AG09319 (cell line): Measurements from ENCODE around the gene ANKMY2.

Source experiments
- DNase-seq: peaks from one replicate; pipeline ENCODE4 v3.0.0-alpha.2; 2010; ENCODE audit warnings: low read depth; ENCODE audit errors: extremely low read depth
- CTCF ChIP-seq: IDR thresholded peaks from 2 replicates; pipeline ENCODE4 v1.5.1; 2011; ENCODE audit warnings: low read depth, mild to moderate bottlenecking, inconsistent platforms, low read length, moderate library complexity

Gene ANKMY2

GRCh38 chr7:16571941-16572340 lies 73.6 kb downstream of the ANKMY2 start:
- no peak for DNase-seq
- no peak for TF ChIP-seq CTCF

DNA sequence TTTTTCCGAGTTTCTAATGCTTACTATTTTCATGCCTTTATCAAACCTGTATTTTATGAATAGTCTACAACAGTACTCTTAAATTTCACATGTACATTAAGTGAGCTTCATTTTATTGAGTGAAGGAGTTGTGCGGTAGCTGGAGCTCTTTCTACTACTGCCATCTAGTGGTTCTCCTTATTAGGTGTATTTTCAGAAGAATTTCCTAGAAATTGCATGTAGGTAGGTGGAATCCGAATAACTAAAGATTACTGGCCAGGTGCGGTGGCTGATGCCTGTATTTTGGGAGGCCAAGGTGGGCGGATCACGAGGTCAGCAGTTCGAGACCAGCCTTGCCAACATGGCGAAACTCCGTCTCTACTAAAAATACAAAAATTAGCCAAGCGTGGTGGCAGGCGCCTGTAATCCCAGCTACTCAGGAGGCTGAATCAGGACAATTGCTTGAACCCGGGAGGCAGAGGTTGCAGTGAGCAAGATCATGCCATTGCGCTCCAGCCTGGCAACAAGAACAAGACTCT lies 80.6 kb downstream of the ANKMY2 start:
- peak; percentile 64 for TF ChIP-seq CTCF
- peak; percentile 10 for DNase-seq

- no peak for DNase-seq
- no peak for TF ChIP-seq CTCF
Measured at GRCh38 chr7:16564023-16564380, 81.6 kb downstream of the ANKMY2 start.

- no peak for TF ChIP-seq CTCF
- DNase-seq = no peak
Measured at GRCh38 chr7:16563281-16564022, 82.1 kb downstream of the ANKMY2 start.

DNA sequence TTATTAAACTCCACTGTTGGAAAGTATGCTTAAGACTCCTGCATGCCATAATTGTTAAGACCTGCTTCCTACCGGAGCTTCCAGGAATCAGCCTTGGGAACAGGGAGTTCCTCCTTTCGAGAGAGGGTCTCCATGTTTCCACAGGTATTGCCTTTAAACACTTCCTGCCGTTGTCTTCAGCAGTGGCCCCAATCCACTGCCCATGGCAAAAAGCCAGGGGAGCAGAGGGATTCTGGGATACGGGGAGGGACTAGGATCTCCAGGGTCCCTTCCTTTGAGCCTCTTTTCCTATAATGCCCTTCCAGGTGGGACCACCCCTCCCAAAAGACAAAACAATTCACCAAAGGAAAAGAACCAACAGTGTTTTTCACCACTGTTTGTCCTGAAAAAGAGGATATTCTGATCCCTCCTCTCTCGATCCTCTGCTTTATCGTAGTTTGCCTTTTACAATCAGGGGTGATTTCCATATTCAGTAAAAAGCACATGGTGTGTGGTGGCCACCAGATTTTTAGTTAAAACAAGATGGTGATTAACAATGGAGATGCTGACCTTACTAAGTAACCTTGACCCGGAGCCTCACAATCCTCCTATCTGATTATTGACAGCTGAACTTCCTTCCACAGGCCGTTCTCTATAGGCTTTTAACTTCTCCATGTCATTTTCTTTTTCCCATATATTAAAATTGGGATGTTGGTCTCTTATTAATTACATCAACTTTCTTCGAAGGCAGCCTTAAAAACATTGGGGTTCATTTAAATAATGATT lies 82.9 kb downstream of the ANKMY2 start:
- DNase-seq = no peak

GRCh38 chr7:16561943-16562342 lies 83.6 kb downstream of the ANKMY2 start:
- no peak for TF ChIP-seq CTCF
- DNase-seq = no peak

More for the DNA sequence above, 82.9 kb downstream of the ANKMY2 start:
- TF ChIP-seq CTCF = no peak

DNA sequence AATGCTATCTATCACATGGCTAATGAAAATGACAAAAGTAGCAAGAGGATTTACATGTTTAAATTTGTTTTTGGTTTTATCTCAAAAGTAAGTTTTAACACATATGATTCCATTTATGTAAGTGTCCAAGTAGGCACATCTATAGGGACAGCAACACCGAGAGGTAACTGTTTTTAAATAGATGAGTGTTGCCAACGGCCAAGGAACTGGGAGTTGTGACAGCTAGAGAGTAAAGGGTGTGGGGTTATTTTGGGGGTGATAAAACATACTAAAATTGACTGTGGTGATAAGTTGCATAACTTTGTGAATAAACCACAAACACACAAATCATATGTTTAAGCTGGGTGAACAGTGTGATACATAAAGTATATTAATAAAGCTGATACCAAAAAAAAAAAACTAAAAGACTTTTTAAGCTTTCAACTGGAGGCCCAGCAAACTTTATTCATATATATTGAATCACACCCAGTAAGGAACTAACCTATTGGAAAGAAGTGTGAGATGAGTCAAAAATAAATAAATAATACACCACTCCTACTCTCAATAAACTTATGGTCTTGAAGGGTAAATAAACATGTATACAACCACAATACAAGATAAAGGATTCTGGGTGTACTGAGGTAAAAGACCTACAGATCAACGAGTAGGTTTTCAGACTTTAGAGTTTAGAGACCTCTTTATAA lies 85.9 kb downstream of the ANKMY2 start:
- no peak for TF ChIP-seq CTCF
- no peak for DNase-seq
